H1 (cell line): ENCODE results near the gene DET1. TPM values are rescaled to one million over a fixed set of nuclear protein-coding genes. Genes with fewer than 3 reads are reported as not detected.

Experiments
- CTCF ChIA-PET: fragments of 300-600 bp; sonication (Branson Sonifier 250); formaldehyde crosslinking; loops from one replicate; lab custom pipeline; 2021; ENCODE audit not compliant: partially characterized antibody; lab: Charles Lee
- POLR2A ChIA-PET: fragments of 300-600 bp; sonication (Branson Sonifier 250); formaldehyde crosslinking; loops from one replicate; lab custom pipeline; 2021; ENCODE audit warnings: inconsistent platforms; ENCODE audit not compliant: partially characterized antibody; lab: Charles Lee
- DNase-seq, 2 experiments: peaks; one replicate each; pipeline versions ENCODE4 v3.0.0 to v3.0.0-alpha.2; 2010 to 2022; ENCODE audit warnings: low spot score in 2 of 2, low read depth in 1 of 2, mixed read lengths in 1 of 2
- FAIRE-seq: peaks from 2 replicates; lab custom pipeline; 2011; peaks lifted over from hg19 to GRCh38; lab: Jason Lieb, UNC
- H2AFZ ChIP-seq: 2 replicates; pipeline ENCODE4 v1.8.1; 2012; ENCODE audit warnings: low read length, inconsistent platforms
- H2AK5ac ChIP-seq: 2 replicates; pipeline ENCODE4 v1.6.1; 2013; ENCODE audit warnings: low read depth, low read length
- H2BK120ac ChIP-seq: replicated peaks from 2 replicates; pipeline ENCODE3; 2013; ENCODE audit warnings: low read depth, low read length, inconsistent platforms
- H2BK12ac ChIP-seq: 2 replicates; pipeline ENCODE4 v1.6.1; 2013; ENCODE audit warnings: low read depth, low read length
- H2BK15ac ChIP-seq: 2 replicates; pipeline ENCODE4 v1.6.1; 2013; ENCODE audit warnings: low read length
- H2BK20ac ChIP-seq: 2 replicates; pipeline ENCODE4 v1.6.1; 2013; ENCODE audit warnings: low read length
- H2BK5ac ChIP-seq: 2 replicates; pipeline ENCODE4 v1.6.1; 2013; ENCODE audit warnings: low read depth, low read length
- H3K14ac ChIP-seq: 2 replicates; pipeline ENCODE4 v1.6.1; 2013; ENCODE audit warnings: inconsistent platforms; ENCODE audit not compliant: insufficient read length
- H3K18ac ChIP-seq: 2 replicates; pipeline ENCODE4 v1.6.1; 2013; ENCODE audit warnings: low read length; ENCODE audit errors: extremely low read depth
- H3K23ac ChIP-seq: 2 replicates; pipeline ENCODE4 v1.6.1; 2013; ENCODE audit warnings: inconsistent platforms; ENCODE audit not compliant: insufficient read length
- H3K23me2 ChIP-seq: 2 replicates; pipeline ENCODE4 v1.6.1; 2013; ENCODE audit warnings: low read depth, low read length
- H3K27ac ChIP-seq: 2 replicates; pipeline ENCODE4 v1.6.1; 2011; ENCODE audit warnings: low read depth, low read length, inconsistent platforms
- H3K27me3 ChIP-seq, 4 experiments: replicated peaks in 1 of 4; 1 replicate in 1 of 4; 2 replicates in 3 of 4; pipeline versions ENCODE4 v1.6.1 to v1.8.1; 2011 to 2013; ENCODE audit warnings: low read length in 3 of 4, mild to moderate bottlenecking in 3 of 4, inconsistent platforms in 2 of 4, mixed read lengths in 2 of 4, moderate library complexity in 1 of 4; ENCODE audit not compliant: control insufficient read depth in 3 of 4, insufficient read depth in 3 of 4; ENCODE audit errors: extremely low read depth in 1 of 4
- H3K36me3 ChIP-seq, 4 experiments: 2 replicates each; pipeline versions ENCODE4 v1.6.1 to v1.8.1; 2011 to 2013; ENCODE audit warnings: mild to moderate bottlenecking in 4 of 4, low read length in 3 of 4, moderate library complexity in 2 of 4, control low read depth in 1 of 4, inconsistent platforms in 1 of 4; ENCODE audit not compliant: insufficient read depth in 4 of 4, control insufficient read depth in 2 of 4
- H3K4ac ChIP-seq: replicated peaks from 2 replicates; pipeline ENCODE3; 2013; ENCODE audit warnings: low read length, low read depth, mixed read lengths, inconsistent platforms; ENCODE audit not compliant: insufficient read length
- H3K4me1 ChIP-seq, 4 experiments: replicated peaks in 1 of 4; 1 replicate in 1 of 4; 2 replicates in 3 of 4; pipeline versions ENCODE4 v1.6.1 to v1.8.1; 2011 to 2013; ENCODE audit warnings: low read length in 3 of 4, inconsistent platforms in 2 of 4, mixed read lengths in 1 of 4; ENCODE audit not compliant: insufficient read depth in 4 of 4, control insufficient read depth in 3 of 4
- H3K4me2 ChIP-seq, 2 experiments: 2 replicates each; pipeline versions ENCODE4 v1.6.1 to v1.8.1; 2011 to 2013; ENCODE audit warnings: low read depth in 2 of 2, low read length in 2 of 2, control low read depth in 1 of 2, inconsistent platforms in 1 of 2, mild to moderate bottlenecking in 1 of 2; ENCODE audit not compliant: insufficient read depth in 1 of 2
- H3K4me3 ChIP-seq, 4 experiments: fragments of 200-600, 300-600 bp in 1 of 4; sonication (generic), shearing (Covaris generic), sonication (Bioruptor Twin) in 1 of 4; 2 replicates each; pipeline versions ENCODE4 v1.5.1 to v1.8.1; 2011 to 2016; ENCODE audit warnings: low read length in 4 of 4, low read depth in 3 of 4, control low read depth in 2 of 4, inconsistent platforms in 2 of 4, mild to moderate bottlenecking in 2 of 4, mixed read lengths in 1 of 4, moderate library complexity in 1 of 4; ENCODE audit not compliant: insufficient read depth in 2 of 4; ENCODE audit errors: extremely low read depth in 1 of 4
- H3K56ac ChIP-seq: replicated peaks from 2 replicates; pipeline ENCODE3; 2013; ENCODE audit warnings: low read depth, mild to moderate bottlenecking, mixed read lengths, low read length, inconsistent platforms; ENCODE audit not compliant: insufficient read length
- H3K79me1 ChIP-seq: 2 replicates; pipeline ENCODE4 v1.6.1; 2013; ENCODE audit warnings: low read depth, low read length, control low read depth
- H3K79me2 ChIP-seq, 2 experiments: 2 replicates each; pipeline versions ENCODE4 v1.6.1 to v1.8.1; 2012 to 2013; ENCODE audit warnings: low read length in 2 of 2, mild to moderate bottlenecking in 2 of 2, inconsistent platforms in 1 of 2; ENCODE audit not compliant: insufficient read depth in 2 of 2, control insufficient read depth in 1 of 2
- H3K9ac ChIP-seq, 4 experiments: replicated peaks in 1 of 4; 1 replicate in 1 of 4; 2 replicates in 3 of 4; pipeline versions ENCODE4 v1.6.1 to v1.8.1; 2011 to 2013; ENCODE audit warnings: low read depth in 3 of 4, low read length in 3 of 4, control low read depth in 2 of 4, mild to moderate bottlenecking in 2 of 4, moderate library complexity in 2 of 4, inconsistent platforms in 1 of 4; ENCODE audit errors: extremely low read depth in 1 of 4
- H3K9me3 ChIP-seq, 2 experiments: 2 replicates each; pipeline versions ENCODE4 v1.6.1 to v1.8.1; 2012 to 2013; ENCODE audit warnings: mild to moderate bottlenecking in 2 of 2, moderate library complexity in 2 of 2, control low read depth in 1 of 2, inconsistent platforms in 1 of 2, low read depth in 1 of 2, low read length in 1 of 2, mixed read lengths in 1 of 2; ENCODE audit not compliant: insufficient read depth in 2 of 2
- H4K20me1 ChIP-seq, 2 experiments: replicated peaks in 1 of 2; 2 replicates each; pipeline versions ENCODE3 to v1.8.1; 2011 to 2013; ENCODE audit warnings: inconsistent platforms in 2 of 2, low read length in 2 of 2, mild to moderate bottlenecking in 1 of 2; ENCODE audit not compliant: insufficient read depth in 2 of 2, control insufficient read depth in 1 of 2
- H4K5ac ChIP-seq: 2 replicates; pipeline ENCODE4 v1.6.1; 2013; ENCODE audit warnings: low read length, low read depth, mixed read lengths, inconsistent platforms; ENCODE audit not compliant: insufficient read length
- H4K8ac ChIP-seq: 2 replicates; pipeline ENCODE4 v1.8.0; 2013; ENCODE audit warnings: mild to moderate bottlenecking, moderate library complexity, low read length, inconsistent platforms; ENCODE audit not compliant: insufficient read depth; ENCODE audit errors: extremely low read depth
- H4K91ac ChIP-seq: replicated peaks from 2 replicates; pipeline ENCODE3; 2013; ENCODE audit warnings: low read length, mixed read lengths, inconsistent platforms; ENCODE audit not compliant: insufficient read length
- ASH2L ChIP-seq: fragments of 200-600, 300-600 bp; sonication (generic); IDR thresholded peaks from one replicate; pipeline ENCODE4 v1.7.1; 2017; ENCODE audit warnings: low read length
- BCL11A ChIP-seq, 2 experiments: IDR thresholded peaks; one replicate each; pipeline ENCODE4 v1.6.1; 2011; ENCODE audit warnings: low read depth in 2 of 2, low read length in 2 of 2, mild to moderate bottlenecking in 2 of 2
- BRCA1 ChIP-seq: IDR thresholded peaks from 2 replicates; pipeline ENCODE4 v1.6.1; 2012; ENCODE audit warnings: low read depth, low read length, improper control_type of control experiment
- CBX5 ChIP-seq: fragments of 300-800, 300-1000 bp; sonication (generic); IDR thresholded peaks from 2 replicates; pipeline ENCODE4 v1.7.1; 2016; ENCODE audit warnings: antibody characterized with exemption, low read length, low read depth
- CBX8 ChIP-seq: fragments of 300-800, 300-1000 bp; sonication (generic); IDR thresholded peaks from 2 replicates; pipeline ENCODE4 v1.7.1; 2016; ENCODE audit warnings: low read depth, low read length, borderline replicate concordance
- CHD1 ChIP-seq: IDR thresholded peaks from 2 replicates; pipeline ENCODE4 v1.6.1; 2012; ENCODE audit warnings: low read depth, low read length, improper control_type of control experiment
- EGR1 ChIP-seq: IDR thresholded peaks from 2 replicates; pipeline ENCODE4 v1.6.1; 2011; ENCODE audit warnings: low read depth, low read length, borderline replicate concordance
- GTF2F1 ChIP-seq: IDR thresholded peaks from 2 replicates; pipeline ENCODE4 v1.6.1; 2012; ENCODE audit warnings: low read depth, low read length, improper control_type of control experiment, borderline replicate concordance
- JUN ChIP-seq: IDR thresholded peaks from 2 replicates; pipeline ENCODE4 v1.6.1; 2011; ENCODE audit warnings: low read depth, mild to moderate bottlenecking, improper control_type of control experiment, low read length
- KDM1A ChIP-seq: fragments of 200-600, 300-600 bp; sonication (generic); IDR thresholded peaks from 2 replicates; pipeline ENCODE4 v1.7.1; 2016; ENCODE audit warnings: mild to moderate bottlenecking, low read length, borderline replicate concordance
- RAD21 ChIP-seq, 2 experiments: IDR thresholded peaks in 1 of 2; conservative IDR thresholded peaks in 1 of 2; 2 replicates each; pipeline ENCODE4 v1.6.1; 2011; ENCODE audit warnings: low read depth in 2 of 2, low read length in 2 of 2, improper control_type of control experiment in 1 of 2, inconsistent platforms in 1 of 2, mild to moderate bottlenecking in 1 of 2, moderate library complexity in 1 of 2
- ZNF274 ChIP-seq: IDR thresholded peaks from 2 replicates; pipeline ENCODE4 v1.7.0; 2012; ENCODE audit warnings: low read length, borderline replicate concordance; ENCODE audit errors: extremely low read depth
- WGBS, 2 experiments: shearing (Covaris generic) in 1 of 2; methylation state at CpG; one replicate each; pipeline versions ENCODE4 v1.1.6 to v1.1.7; 2013 to 2015; ENCODE audit warnings: low lambda C conversion rate in 2 of 2, mixed read lengths in 2 of 2, inconsistent platforms in 1 of 2, low coverage in 1 of 2, missing lambda C conversion rate in 1 of 2; ENCODE audit not compliant: insufficient replicate concordance in 2 of 2, insufficient coverage in 1 of 2, insufficient read length in 1 of 2; ENCODE audit errors: extremely low coverage in 1 of 2, missing lambda C conversion rate in 1 of 2; 5-methylcytosine and 5-hydroxymethylcytosine counted together
- polyA plus RNA-seq, 7 experiments: library from polyadenylated mRNA; depleted of rRNA in 3 of 7; stranded (reverse) in 5 of 7; unstranded in 2 of 7; fragments of >200 nt in 5 of 7; fragments of 200-250 nt in 2 of 7; gene quantifications; 1 replicate in 5 of 7; 2 replicates in 1 of 7; 4 replicates in 1 of 7; pipeline versions ENCODE4 v1.2.1 to v1.2.3, GENCODE V29; 2011 to 2013; ENCODE audit warnings: missing spikeins in 2 of 7, mixed read lengths in 2 of 7
- total RNA-seq: library from RNA; stranded (reverse); fragmentation: NEBNext Ultra II Directional; extraction: Animal tissue kit (Norgen Biotek cat#: 25700); gene quantifications from 2 replicates; pipeline ENCODE4 v1.2.1, GENCODE V29; 2021

DET1 gene
- total and polyA plus RNA-seq, 2 of the 8 experiments (the other 6 are each of a cell fraction or from before 2014, with no cell fraction given) = 5.4 to 8.5 TPM

DNA sequence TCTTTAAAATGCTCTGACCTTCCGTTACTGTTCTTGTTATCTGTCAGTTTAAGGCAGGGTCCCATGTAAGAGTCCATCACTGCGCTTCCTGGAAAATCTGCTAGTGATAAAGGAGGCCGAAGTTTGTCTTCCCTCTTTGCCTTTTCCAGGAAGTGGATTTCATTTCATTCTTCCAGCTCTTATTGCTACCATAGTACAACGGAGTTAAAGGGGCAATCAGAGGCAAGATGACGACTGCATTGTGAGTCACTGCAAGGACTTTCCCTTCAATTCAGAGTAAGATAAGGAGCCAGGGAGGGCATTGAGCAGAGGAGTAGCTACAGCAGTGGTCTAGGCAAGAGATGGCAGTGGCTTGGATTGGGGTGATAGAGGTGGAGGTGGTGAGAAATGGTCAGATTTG is 17.2 kb upstream of the DET1 start:
- Histone ChIP-seq H3K4me3 (no peak overlapping the region), H3K23ac (no peak overlapping the region), H3K27ac (no peak overlapping the region), H2AK5ac (no peak overlapping the region), H3K4me1 (0 out of 7 replicates have a peak, but pooled peaks cover 0 to 2% (median 0%) of the 10 kb centered on the region in 4 experiments), H3K9me3 (peaks cover 0 to 12% of the 10 kb centered on the region in 2 experiments; a peak in 2 of 4 replicates), H3K27me3 (no peaks in the 10 kb centered on the region), H3K79me2 (no peaks in the 10 kb centered on the region), H2BK12ac (no peak overlapping the region), H2BK5ac (no peak overlapping the region), H3K56ac (no peak overlapping the region), H2BK20ac (no peak overlapping the region), H3K36me3 (no peaks in the 10 kb centered on the region; a peak in 1 of 8 replicates), H3K23me2 (no peaks in the 10 kb centered on the region; the same call in 1 of the 2 replicates), H3K4ac (no peak overlapping the region), H2BK120ac (no peak overlapping the region), H3K4me2 (no peak overlapping the region), H2BK15ac (no peak overlapping the region), H2AFZ (no peak overlapping the region), H3K14ac (no peak overlapping the region), H4K5ac (no peak overlapping the region), H3K9ac (no peak overlapping the region), H4K91ac (no peak overlapping the region), H4K8ac (no peak overlapping the region), H4K20me1 (no peaks in the 10 kb centered on the region), H3K18ac (no peak overlapping the region), H3K79me1 (no peaks in the 10 kb centered on the region)
- FAIRE-seq (no peak), DNase-seq (no peak)
- ChIA-PET POLR2A (no interaction called here), CTCF (interaction anchor here (1.1 to 1.6 kb wide), 2 partner anchors 34 to 52 kb away, joined by 3 to 4 read pairs; no protein-coding TSS in a partner anchor)
- 87% methylated on average over 5 of the region's 5 CpGs; no CpG with 5 or more reads in 1 of the 2 experiments for WGBS, 2 experiments
- TF ChIP-seq KDM1A (no peak), BRCA1 (no peak), BCL11A (IDR thresholded peaks at IDR 0.05; ENCODE audit: low read depth in 2 of 2, low read length in 2 of 2) (no peak), RAD21 (IDR thresholded peaks at IDR 0.05 in 1 of 2, conservative IDR thresholded peaks at IDR 0.05 in 1 of 2; ENCODE audit: low read depth in 2 of 2, low read length in 2 of 2) (no peak), EGR1 (no peak), CHD1 (no peak), GTF2F1 (no peak), JUN (no peak), CBX8 (no peak), ZNF274 (no peak), ASH2L (no peak), CBX5 (no peak)
